Measurements from ENCODE around the gene TRAFD1. TPM values are rescaled to one million over a fixed set of nuclear protein-coding genes. Genes with fewer than 3 reads are reported as not detected.

Gene TRAFD1
- total and polyA plus RNA-seq, 2 of the 8 experiments (the other 6 are each of a cell fraction or from before 2014, with no cell fraction given) = 18.1 to 33.1 TPM

- no peak overlapping the region for H4K8ac ChIP-seq (ENCODE audit: extremely low read depth, insufficient read depth, low read length)
- H2BK12ac ChIP-seq (ENCODE audit: low read depth, low read length) = no peak overlapping the region
- H2AK5ac ChIP-seq (ENCODE audit: low read depth, low read length) = no peak overlapping the region
- FAIRE-seq (no peak), DNase-seq (ENCODE audit: low read depth in 1 of 2, low spot score in 2 of 2) (no peak)
- no peak overlapping the region for H3K4ac ChIP-seq (replicated peaks; ENCODE audit: insufficient read length, low read depth, low read length)
- no peak overlapping the region for H3K9ac ChIP-seq (replicated peaks in 1 of 4; ENCODE audit: extremely low read depth in 1 of 4, low read depth in 3 of 4, low read length in 3 of 4)
- H3K4me3 ChIP-seq (ENCODE audit: extremely low read depth in 1 of 4, insufficient read depth in 2 of 4, low read depth in 3 of 4, low read length in 4 of 4) = no peak overlapping the region
- CTCF ChIA-PET (ENCODE audit: partially characterized antibody) = no interaction called here
- H3K23ac ChIP-seq (ENCODE audit: insufficient read length) = no peak overlapping the region
- H3K27ac ChIP-seq (ENCODE audit: low read depth, low read length) = no peak overlapping the region
- H2BK120ac ChIP-seq (replicated peaks; ENCODE audit: low read depth, low read length) = no peak overlapping the region
- no peaks in the 10 kb centered on the region for H3K27me3 ChIP-seq (replicated peaks in 1 of 4; ENCODE audit: control insufficient read depth in 3 of 4, extremely low read depth in 1 of 4, insufficient read depth in 3 of 4, low read length in 3 of 4)
- WGBS, 2 experiments (ENCODE audit: extremely low coverage in 1 of 2, insufficient coverage in 1 of 2, insufficient read length in 1 of 2, insufficient replicate concordance in 2 of 2, low coverage in 1 of 2, low lambda C conversion rate in 2 of 2, missing lambda C conversion rate in 1 of 2) = 94% methylated on average over 8 of the region's 8 CpGs; no CpG with 5 or more reads in 1 of the 2 experiments
- POLR2A ChIA-PET (ENCODE audit: partially characterized antibody) = interaction anchor here (1.6 to 6.0 kb wide), 3 partner anchors 9 to 84 kb away, joined by 3 to 44 read pairs (median 9); partner anchors contain the start of genes ERP29, NAA25 and TMEM116
- H3K4me1 ChIP-seq (replicated peaks in 1 of 4; ENCODE audit: control insufficient read depth in 3 of 4, insufficient read depth in 4 of 4, low read length in 3 of 4) = no peaks in the 10 kb centered on the region
- TF ChIP-seq SP1 (IDR thresholded peaks at IDR 0.05; ENCODE audit: low read depth, low read length) (no peak), CHD2 (IDR thresholded peaks at IDR 0.05; ENCODE audit: low read length) (no peak), CTBP2 (IDR thresholded peaks at IDR 0.05; ENCODE audit: borderline replicate concordance, insufficient read depth, insufficient read length, low read length) (no peak), RNF2 (IDR thresholded peaks at IDR 0.05; ENCODE audit: borderline replicate concordance, low read depth, low read length, missing control alignments, poor library complexity, severe bottlenecking) (no peak), BACH1 (IDR thresholded peaks at IDR 0.05; ENCODE audit: low read length) (no peak), E2F6 (IDR thresholded peaks at IDR 0.05) (no peak), USF2 (IDR thresholded peaks at IDR 0.05; ENCODE audit: low read length) (no peak), SUZ12 (IDR thresholded peaks at IDR 0.05; ENCODE audit: low read length) (no peak), TAF7 (optimal IDR thresholded peaks at IDR 0.05; ENCODE audit: borderline replicate concordance, low read depth, low read length) (no peak), KDM5A (IDR thresholded peaks at IDR 0.05; ENCODE audit: low read length) (no peak)
- TF ChIP-seq, protein P1, sequence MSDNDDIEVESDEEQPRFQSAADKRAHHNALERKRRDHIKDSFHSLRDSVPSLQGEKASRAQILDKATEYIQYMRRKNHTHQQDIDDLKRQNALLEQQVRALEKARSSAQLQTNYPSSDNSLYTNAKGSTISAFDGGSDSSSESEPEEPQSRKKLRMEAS (IDR thresholded peaks at IDR 0.05) = no peak
- no peak overlapping the region for H2BK5ac ChIP-seq (ENCODE audit: low read depth, low read length)
- H3K56ac ChIP-seq (replicated peaks; ENCODE audit: insufficient read length, low read depth, low read length) = no peak overlapping the region
- no peak overlapping the region for H2BK20ac ChIP-seq (ENCODE audit: low read length)
- H2BK15ac ChIP-seq (ENCODE audit: low read length) = no peak overlapping the region
- H3K36me3 ChIP-seq (ENCODE audit: control insufficient read depth in 2 of 4, insufficient read depth in 4 of 4, low read length in 3 of 4) = peaks cover 0 to 43% (median 17%) of the 10 kb centered on the region in 4 experiments; a peak in 5 of 8 replicates
- H3K79me1 ChIP-seq (ENCODE audit: low read depth, low read length) = peaks cover 4% of the 10 kb centered on the region; the same call in 1 of the 2 replicates
- no peak overlapping the region for H3K4me2 ChIP-seq (ENCODE audit: insufficient read depth in 1 of 2, low read depth in 2 of 2, low read length in 2 of 2)
- peaks cover 3 to 11% of the 10 kb centered on the region in 2 experiments for H4K20me1 ChIP-seq (replicated peaks in 1 of 2; ENCODE audit: control insufficient read depth in 1 of 2, insufficient read depth in 2 of 2, low read length in 2 of 2)
- H3K14ac ChIP-seq (ENCODE audit: insufficient read length) = no peak overlapping the region
- no peaks in the 10 kb centered on the region for H3K23me2 ChIP-seq (ENCODE audit: low read depth, low read length)
- no peak overlapping the region for H2AFZ ChIP-seq (ENCODE audit: low read length)
- peaks cover 17 to 93% of the 10 kb centered on the region in 2 experiments for H3K79me2 ChIP-seq (ENCODE audit: control insufficient read depth in 1 of 2, insufficient read depth in 2 of 2, low read length in 2 of 2)
- no peak overlapping the region for H4K91ac ChIP-seq (replicated peaks; ENCODE audit: insufficient read length, low read length)
- no peak overlapping the region for H3K18ac ChIP-seq (ENCODE audit: extremely low read depth, low read length)
- H3K9me3 ChIP-seq (ENCODE audit: insufficient read depth in 2 of 2, low read depth in 1 of 2, low read length in 1 of 2) = no peaks in the 10 kb centered on the region
- no peak overlapping the region for H4K5ac ChIP-seq (ENCODE audit: insufficient read length, low read depth, low read length)
Observed at GRCh38 chr12:112097641-112098040, 27.7 kb upstream of the TRAFD1 start.

All from H1 (cell line).